HEK293 (cell line): ENCODE measurements around the gene KLHL21.

Source experiments
- BCL11B ChIP-seq: fragments of 450-650 bp; formaldehyde crosslinking; IDR thresholded peaks from 2 replicates; pipeline ENCODE4 v1.5.1; 2016; ENCODE audit warnings: low read depth, missing biosample characterization, missing genetic modification characterization
- GLI2 ChIP-seq: fragments of 450-650 bp; formaldehyde crosslinking; IDR thresholded peaks from 2 replicates; pipeline ENCODE4; 2017; ENCODE audit warnings: missing biosample characterization, missing genetic modification characterization, low read depth, borderline replicate concordance
- GLI4 ChIP-seq: fragments of 450-650 bp; formaldehyde crosslinking; IDR thresholded peaks from 2 replicates; pipeline ENCODE4 v1.5.1; 2016; ENCODE audit warnings: missing biosample characterization, missing genetic modification characterization
- GLIS2 ChIP-seq: fragments of 450-650 bp; formaldehyde crosslinking; IDR thresholded peaks from 2 replicates; pipeline ENCODE4 v1.5.1; 2016; ENCODE audit warnings: missing biosample characterization, missing genetic modification characterization
- ZBTB17 ChIP-seq: fragments of 450-650 bp; formaldehyde crosslinking; IDR thresholded peaks from 2 replicates; pipeline ENCODE4 v1.5.1; 2016; ENCODE audit warnings: missing biosample characterization, missing genetic modification characterization
- ZIC2 ChIP-seq: fragments of 450-650 bp; formaldehyde crosslinking; IDR thresholded peaks from 2 replicates; pipeline ENCODE4 v1.5.1; 2016; ENCODE audit warnings: missing biosample characterization, missing genetic modification characterization
- ZNF133 ChIP-seq: fragments of 450-650 bp; formaldehyde crosslinking; IDR thresholded peaks from 2 replicates; pipeline ENCODE4 v1.5.1; 2016; ENCODE audit warnings: missing biosample characterization, missing genetic modification characterization
- ZNF140 ChIP-seq: fragments of 450-650 bp; formaldehyde crosslinking; IDR thresholded peaks from 2 replicates; pipeline ENCODE4 v1.5.1; 2016; ENCODE audit warnings: missing biosample characterization, missing genetic modification characterization
- ZNF155 ChIP-seq: fragments of 450-650 bp; formaldehyde crosslinking; IDR thresholded peaks from 2 replicates; pipeline ENCODE4 v1.5.1; 2016; ENCODE audit warnings: missing biosample characterization, missing genetic modification characterization
- ZNF311 ChIP-seq: fragments of 450-650 bp; formaldehyde crosslinking; IDR thresholded peaks from 2 replicates; pipeline ENCODE4 v1.5.1; 2017; ENCODE audit warnings: missing biosample characterization, missing genetic modification characterization, borderline replicate concordance
- ZNF449 ChIP-seq: fragments of 450-650 bp; formaldehyde crosslinking; IDR thresholded peaks from 2 replicates; pipeline ENCODE4 v1.5.1; 2017; ENCODE audit warnings: missing biosample characterization, mild to moderate bottlenecking, missing genetic modification characterization, moderate library complexity
- ZNF473 ChIP-seq: fragments of 450-650 bp; formaldehyde crosslinking; IDR thresholded peaks from 2 replicates; pipeline ENCODE4 v1.5.1; 2017; ENCODE audit warnings: missing biosample characterization, missing genetic modification characterization
- ZNF561 ChIP-seq: fragments of 450-650 bp; IDR thresholded peaks from 2 replicates; pipeline ENCODE4 v1.5.1; 2018; ENCODE audit warnings: missing biosample characterization, missing genetic modification characterization, borderline replicate concordance
- ZNF600 ChIP-seq: fragments of 450-650 bp; formaldehyde crosslinking; IDR thresholded peaks from 2 replicates; pipeline ENCODE4 v1.5.1; 2016; ENCODE audit warnings: missing biosample characterization, missing genetic modification characterization
- ZNF624 ChIP-seq: fragments of 450-650 bp; formaldehyde crosslinking; IDR thresholded peaks from 2 replicates; pipeline ENCODE4 v1.5.1; 2017; ENCODE audit warnings: missing biosample characterization, missing genetic modification characterization
- ZNF626 ChIP-seq: fragments of 450-650 bp; sonication (Bioruptor Pico); formaldehyde crosslinking; IDR thresholded peaks from 2 replicates; pipeline ENCODE4 v1.5.1; 2018; ENCODE audit warnings: missing biosample characterization, missing genetic modification characterization, inconsistent platforms
- ZNF645 ChIP-seq: fragments of 450-650 bp; formaldehyde crosslinking; IDR thresholded peaks from 2 replicates; pipeline ENCODE4; 2016; ENCODE audit warnings: missing biosample characterization, missing genetic modification characterization
- ZNF76 ChIP-seq: fragments of 450-650 bp; formaldehyde crosslinking; IDR thresholded peaks from 2 replicates; pipeline ENCODE4; 2016; ENCODE audit warnings: low read depth, missing biosample characterization, missing genetic modification characterization, borderline replicate concordance
- ZNF768 ChIP-seq: fragments of 450-650 bp; formaldehyde crosslinking; IDR thresholded peaks from 2 replicates; pipeline ENCODE4 v1.5.1; 2018; ENCODE audit warnings: missing biosample characterization, mild to moderate bottlenecking, missing genetic modification characterization
- ZNF791 ChIP-seq: fragments of 450-650 bp; formaldehyde crosslinking; IDR thresholded peaks from 2 replicates; pipeline ENCODE4 v1.5.1; 2016; ENCODE audit warnings: missing biosample characterization, missing genetic modification characterization
- TF ChIP-seq, protein P1 (sequence below): fragments of 450-650 bp; formaldehyde crosslinking; IDR thresholded peaks from 2 replicates; pipeline ENCODE4 v1.5.1; 2016; ENCODE audit warnings: missing biosample characterization, missing genetic modification characterization, borderline replicate concordance
- TF ChIP-seq, protein P2 (sequence below): sonication (generic); formaldehyde crosslinking; IDR thresholded peaks from 2 replicates; pipeline ENCODE4 v1.8.1; 2022; ENCODE audit warnings: mild to moderate bottlenecking, moderate library complexity, missing genetic modification reagents

Gene KLHL21

DNA sequence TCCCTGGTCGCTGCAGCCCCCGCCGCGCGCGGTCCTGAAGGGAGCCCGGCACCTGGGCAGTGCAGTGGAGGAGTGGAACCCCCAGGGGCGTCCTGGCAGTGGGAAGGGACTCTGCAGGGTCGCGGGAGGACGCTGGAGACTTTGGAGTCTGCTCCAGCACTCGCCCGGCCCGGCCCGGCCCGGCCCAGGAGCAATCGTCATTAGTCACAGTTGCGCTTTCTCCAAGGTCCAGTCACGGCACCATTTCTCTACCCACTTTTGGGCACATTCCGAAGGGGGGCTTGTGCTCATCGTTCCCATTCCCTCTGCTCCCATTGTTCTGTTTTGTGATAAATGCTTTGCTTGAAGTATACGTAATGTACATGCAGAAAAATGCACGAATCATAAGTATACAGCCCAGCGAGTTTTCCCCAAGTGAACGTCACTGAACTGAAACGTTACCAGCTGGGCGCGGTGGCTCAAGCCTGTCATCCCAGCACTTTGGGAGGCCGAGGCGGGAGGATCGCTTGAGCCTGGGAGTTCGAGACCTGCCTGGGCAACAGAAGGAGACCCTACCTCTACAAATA, 23.0 kb upstream of the KLHL21 start (continued):
- TF ChIP-seq ZIC2 (tag by site-specific recombination) (peak; percentile 34; the same call in 1 of the 2 replicates), ZNF473 (no peak), ZNF561 (tag by site-specific recombination) (no peak), ZNF449 (peak; percentile 37; the same call in 1 of the 2 replicates), ZNF133 (no peak), ZNF645 (tag by site-specific recombination) (no peak), GLI2 (tag by site-specific recombination) (no peak), BCL11B (no peak), ZNF155 (tag by site-specific recombination) (no peak), GLIS2 (tag by site-specific recombination) (no peak), GLI4 (tag by site-specific recombination) (no peak), ZNF626 (tag by site-specific recombination) (no peak), ZNF140 (tag by site-specific recombination) (no peak), ZNF76 (tag by site-specific recombination) (no peak), ZNF600 (tag by site-specific recombination) (peak; percentile 44; the same call in 1 of the 2 replicates), ZNF791 (tag by site-specific recombination) (no peak), ZBTB17 (peak; percentile 37), ZNF624 (tag by site-specific recombination) (no peak), ZNF311 (tag by site-specific recombination) (no peak), ZNF768 (tag by site-specific recombination) (no peak)
- TF ChIP-seq, protein P1, sequence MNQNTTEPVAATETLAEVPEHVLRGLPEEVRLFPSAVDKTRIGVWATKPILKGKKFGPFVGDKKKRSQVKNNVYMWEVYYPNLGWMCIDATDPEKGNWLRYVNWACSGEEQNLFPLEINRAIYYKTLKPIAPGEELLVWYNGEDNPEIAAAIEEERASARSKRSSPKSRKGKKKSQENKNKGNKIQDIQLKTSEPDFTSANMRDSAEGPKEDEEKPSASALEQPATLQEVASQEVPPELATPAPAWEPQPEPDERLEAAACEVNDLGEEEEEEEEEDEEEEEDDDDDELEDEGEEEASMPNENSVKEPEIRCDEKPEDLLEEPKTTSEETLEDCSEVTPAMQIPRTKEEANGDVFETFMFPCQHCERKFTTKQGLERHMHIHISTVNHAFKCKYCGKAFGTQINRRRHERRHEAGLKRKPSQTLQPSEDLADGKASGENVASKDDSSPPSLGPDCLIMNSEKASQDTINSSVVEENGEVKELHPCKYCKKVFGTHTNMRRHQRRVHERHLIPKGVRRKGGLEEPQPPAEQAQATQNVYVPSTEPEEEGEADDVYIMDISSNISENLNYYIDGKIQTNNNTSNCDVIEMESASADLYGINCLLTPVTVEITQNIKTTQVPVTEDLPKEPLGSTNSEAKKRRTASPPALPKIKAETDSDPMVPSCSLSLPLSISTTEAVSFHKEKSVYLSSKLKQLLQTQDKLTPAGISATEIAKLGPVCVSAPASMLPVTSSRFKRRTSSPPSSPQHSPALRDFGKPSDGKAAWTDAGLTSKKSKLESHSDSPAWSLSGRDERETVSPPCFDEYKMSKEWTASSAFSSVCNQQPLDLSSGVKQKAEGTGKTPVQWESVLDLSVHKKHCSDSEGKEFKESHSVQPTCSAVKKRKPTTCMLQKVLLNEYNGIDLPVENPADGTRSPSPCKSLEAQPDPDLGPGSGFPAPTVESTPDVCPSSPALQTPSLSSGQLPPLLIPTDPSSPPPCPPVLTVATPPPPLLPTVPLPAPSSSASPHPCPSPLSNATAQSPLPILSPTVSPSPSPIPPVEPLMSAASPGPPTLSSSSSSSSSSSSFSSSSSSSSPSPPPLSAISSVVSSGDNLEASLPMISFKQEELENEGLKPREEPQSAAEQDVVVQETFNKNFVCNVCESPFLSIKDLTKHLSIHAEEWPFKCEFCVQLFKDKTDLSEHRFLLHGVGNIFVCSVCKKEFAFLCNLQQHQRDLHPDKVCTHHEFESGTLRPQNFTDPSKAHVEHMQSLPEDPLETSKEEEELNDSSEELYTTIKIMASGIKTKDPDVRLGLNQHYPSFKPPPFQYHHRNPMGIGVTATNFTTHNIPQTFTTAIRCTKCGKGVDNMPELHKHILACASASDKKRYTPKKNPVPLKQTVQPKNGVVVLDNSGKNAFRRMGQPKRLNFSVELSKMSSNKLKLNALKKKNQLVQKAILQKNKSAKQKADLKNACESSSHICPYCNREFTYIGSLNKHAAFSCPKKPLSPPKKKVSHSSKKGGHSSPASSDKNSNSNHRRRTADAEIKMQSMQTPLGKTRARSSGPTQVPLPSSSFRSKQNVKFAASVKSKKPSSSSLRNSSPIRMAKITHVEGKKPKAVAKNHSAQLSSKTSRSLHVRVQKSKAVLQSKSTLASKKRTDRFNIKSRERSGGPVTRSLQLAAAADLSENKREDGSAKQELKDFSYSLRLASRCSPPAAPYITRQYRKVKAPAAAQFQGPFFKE (tag by site-specific recombination), result no peak
- TF ChIP-seq, protein P2, sequence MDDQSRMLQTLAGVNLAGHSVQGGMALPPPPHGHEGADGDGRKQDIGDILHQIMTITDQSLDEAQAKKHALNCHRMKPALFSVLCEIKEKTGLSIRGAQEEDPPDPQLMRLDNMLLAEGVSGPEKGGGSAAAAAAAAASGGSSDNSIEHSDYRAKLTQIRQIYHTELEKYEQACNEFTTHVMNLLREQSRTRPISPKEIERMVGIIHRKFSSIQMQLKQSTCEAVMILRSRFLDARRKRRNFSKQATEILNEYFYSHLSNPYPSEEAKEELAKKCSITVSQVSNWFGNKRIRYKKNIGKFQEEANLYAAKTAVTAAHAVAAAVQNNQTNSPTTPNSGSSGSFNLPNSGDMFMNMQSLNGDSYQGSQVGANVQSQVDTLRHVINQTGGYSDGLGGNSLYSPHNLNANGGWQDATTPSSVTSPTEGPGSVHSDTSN (CRISPR knock-in tag), result no peak
- TF ChIP-seq, all 188 proteins: peak for 19
